ENCODE results near the gene LAMA2.

- no peak for TF ChIP-seq CTCF (IDR thresholded peaks at IDR 0.05)
- TF ChIP-seq POLR2AphosphoS5 (IDR thresholded peaks at IDR 0.05) = peak in 2 of 3 donors; percentile 39 to 56
Measured at GRCh38 chr6:129140526-129140925, 257.6 kb downstream of the LAMA2 start.

Data from breast epithelium (tissue), 3 donors.